ENCODE data around the gene FOXP1. TPM values are rescaled to one million over a fixed set of nuclear protein-coding genes. Genes with fewer than 3 reads are reported as not detected.
A peak's percentile ranks its signal among the peaks of the same experiment; 100 is the strongest.

FOXP1 gene
- total RNA-seq, 2 experiments from 2014 or later = 493 to 508 TPM

DNA sequence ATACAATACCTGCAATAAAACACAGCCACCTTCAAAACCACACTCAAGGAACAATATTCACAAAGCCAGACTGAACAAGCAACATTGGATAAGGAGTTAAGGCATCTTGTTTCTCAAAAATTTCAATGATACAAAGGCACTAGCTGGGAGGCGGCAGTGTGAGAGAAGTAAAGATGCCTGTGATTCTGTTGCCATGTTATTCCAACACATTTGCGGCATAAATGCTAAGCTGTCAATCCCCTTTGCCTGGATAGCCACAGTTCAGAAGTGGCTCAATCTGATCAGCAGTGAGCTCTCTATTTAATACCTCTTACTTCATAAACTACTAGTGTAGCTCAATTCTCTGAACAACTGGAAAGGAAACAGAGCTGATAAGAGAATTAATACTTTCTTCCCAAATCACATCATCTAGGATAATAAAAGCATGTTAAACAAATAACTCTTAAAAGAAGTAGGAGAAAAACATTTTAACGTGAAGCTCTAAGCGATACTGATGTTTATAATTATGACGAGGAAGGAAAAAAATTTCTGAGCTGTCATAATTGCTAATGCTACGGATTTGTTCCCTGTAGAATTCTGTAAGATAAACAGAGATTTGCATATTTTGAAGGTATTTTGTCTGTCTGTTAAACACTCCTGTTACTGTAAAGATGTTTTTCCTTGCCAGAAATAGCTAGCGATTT lies 358.4 kb downstream of the FOXP1 start:
- peaks cover 27% of the 10 kb centered on the region for H3K4me1 ChIP-seq (ENCODE audit: insufficient read depth, low read length)
- intact Hi-C loops (cut with DNase I, micrococcal nuclease) = loop anchor here in 1 of 2 experiments (5.0 kb wide), 2 partner anchors 38 to 357 kb away; partner anchors contain the start of gene FOXP1

DNA sequence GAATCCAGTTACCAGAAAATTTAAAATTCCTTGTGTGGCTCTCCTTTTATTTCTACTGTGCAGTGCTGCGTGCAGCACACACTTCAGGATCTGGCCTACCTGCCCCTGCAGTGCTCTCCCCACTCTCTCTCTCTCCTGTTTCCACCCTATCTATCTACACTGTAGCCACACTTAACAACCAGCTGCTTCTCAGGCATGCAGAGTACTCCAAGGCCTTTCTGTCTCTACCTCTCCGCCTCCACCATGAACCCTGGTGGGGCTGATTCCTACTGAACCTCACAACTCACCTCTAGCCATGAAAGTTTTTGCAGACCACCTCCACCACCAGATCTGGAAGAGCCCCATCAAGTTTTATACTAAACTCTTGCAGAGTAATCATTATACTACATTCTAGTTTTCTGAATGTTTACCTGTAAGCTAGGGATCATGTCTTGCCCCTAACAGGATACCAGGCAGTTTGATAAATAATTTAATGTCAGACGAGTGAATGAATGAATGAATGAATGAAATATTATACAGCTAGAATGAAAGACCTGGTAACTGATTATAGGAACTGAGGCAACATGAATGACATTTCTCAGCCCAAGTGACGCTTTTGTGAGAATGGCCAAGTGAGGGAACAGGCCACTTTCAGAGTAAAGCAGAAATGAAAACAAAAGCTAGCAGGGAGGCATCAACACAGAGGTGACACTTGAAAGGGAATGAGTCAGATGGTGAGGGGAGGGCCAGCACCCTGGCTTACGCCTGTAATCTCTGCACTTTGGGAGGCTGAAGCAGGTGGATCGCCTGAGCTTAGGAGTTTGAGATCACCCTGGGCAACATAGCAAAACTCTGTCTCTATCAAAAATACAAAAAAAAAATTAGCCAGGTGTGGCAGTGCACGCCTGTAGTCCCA lies 363.5 kb downstream of the FOXP1 start:
- H3K36me3 Mint-ChIP-seq (ENCODE audit: low read depth) = peaks cover 75% of the 10 kb centered on the region

More for the DNA sequence above, 358.4 kb downstream of the FOXP1 start:
- peak overlapping the region; percentile 22 for H3K4me3 Mint-ChIP-seq
- peak overlapping the region; percentile 87 for H3K27ac Mint-ChIP-seq
- peaks cover 52% of the 10 kb centered on the region for H3K36me3 Mint-ChIP-seq (ENCODE audit: low read depth)
- peaks cover 4% of the 10 kb centered on the region for H3K9me3 Mint-ChIP-seq
- peaks cover 0 to 13% of the 10 kb centered on the region in 2 experiments for H3K9me3 ChIP-seq (ENCODE audit: control insufficient read depth in 1 of 2, insufficient read depth in 1 of 2, low read length in 2 of 2)
- H3K4me1 Mint-ChIP-seq (ENCODE audit: low read depth) = peaks cover 81% of the 10 kb centered on the region
- no peaks in the 10 kb centered on the region for H3K36me3 ChIP-seq (ENCODE audit: insufficient read depth, low read length)
- POLR2A ChIA-PET = interaction anchor here (0.7 to 1.1 kb wide), 2 partner anchors 17 to 264 kb away, joined by 3 to 4 read pairs; no protein-coding TSS in a partner anchor
- TF ChIP-seq, protein P1, sequence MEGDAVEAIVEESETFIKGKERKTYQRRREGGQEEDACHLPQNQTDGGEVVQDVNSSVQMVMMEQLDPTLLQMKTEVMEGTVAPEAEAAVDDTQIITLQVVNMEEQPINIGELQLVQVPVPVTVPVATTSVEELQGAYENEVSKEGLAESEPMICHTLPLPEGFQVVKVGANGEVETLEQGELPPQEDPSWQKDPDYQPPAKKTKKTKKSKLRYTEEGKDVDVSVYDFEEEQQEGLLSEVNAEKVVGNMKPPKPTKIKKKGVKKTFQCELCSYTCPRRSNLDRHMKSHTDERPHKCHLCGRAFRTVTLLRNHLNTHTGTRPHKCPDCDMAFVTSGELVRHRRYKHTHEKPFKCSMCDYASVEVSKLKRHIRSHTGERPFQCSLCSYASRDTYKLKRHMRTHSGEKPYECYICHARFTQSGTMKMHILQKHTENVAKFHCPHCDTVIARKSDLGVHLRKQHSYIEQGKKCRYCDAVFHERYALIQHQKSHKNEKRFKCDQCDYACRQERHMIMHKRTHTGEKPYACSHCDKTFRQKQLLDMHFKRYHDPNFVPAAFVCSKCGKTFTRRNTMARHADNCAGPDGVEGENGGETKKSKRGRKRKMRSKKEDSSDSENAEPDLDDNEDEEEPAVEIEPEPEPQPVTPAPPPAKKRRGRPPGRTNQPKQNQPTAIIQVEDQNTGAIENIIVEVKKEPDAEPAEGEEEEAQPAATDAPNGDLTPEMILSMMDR (IDR thresholded peaks at IDR 0.05) = no peak
- H3K27me3 ChIP-seq (ENCODE audit: control insufficient read depth in 1 of 2, insufficient read depth in 2 of 2, low read length in 2 of 2) = no peaks in the 10 kb centered on the region
- CTCF ChIA-PET = interaction anchor here (0.6 to 1.2 kb wide), 3 partner anchors 20 to 46 kb away, joined by 3 read pairs; no protein-coding TSS in a partner anchor
- ATAC-seq (ENCODE audit: poor library complexity) (no peak), DNase-seq (no peak)
- no peak overlapping the region for H3K27ac ChIP-seq (ENCODE audit: low read depth in 1 of 2, low read length in 2 of 2)
- H3K4me3 ChIP-seq (ENCODE audit: low read length) = no peak overlapping the region
- H3K27me3 Mint-ChIP-seq = no peaks in the 10 kb centered on the region

DNA sequence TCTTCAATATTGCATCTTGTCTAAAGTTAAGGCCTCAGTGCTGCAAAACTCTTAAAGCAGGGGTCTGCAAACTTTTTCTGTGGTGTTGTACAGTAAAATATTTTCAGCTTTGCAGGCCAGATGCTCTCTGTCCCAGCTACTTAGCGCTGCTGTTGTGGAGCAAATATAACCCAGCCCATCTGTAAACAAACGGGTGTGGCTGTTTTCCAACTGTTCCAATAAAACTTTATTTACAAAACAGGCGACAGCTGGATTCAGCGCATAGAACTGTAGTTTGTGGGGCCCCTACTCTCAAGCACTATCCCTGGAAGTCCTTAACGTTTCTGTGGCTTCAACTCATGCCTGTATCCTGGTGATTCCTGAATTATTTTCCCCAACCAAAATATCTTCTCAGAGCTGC lies 365.0 kb downstream of the FOXP1 start:
- Mint-ChIP-seq H3K27ac (peak overlapping the region; percentile 61), H3K4me1 (ENCODE audit: low read depth) (peaks cover 79% of the 10 kb centered on the region)
- CTCF ChIA-PET = no interaction called here

More for the DNA sequence above, 363.5 kb downstream of the FOXP1 start:
- intact Hi-C loops (cut with DNase I, micrococcal nuclease) = no loop called here
- peaks cover 75% of the 10 kb centered on the region for H3K4me1 Mint-ChIP-seq (ENCODE audit: low read depth)
- ChIA-PET CTCF (interaction anchor here (1.2 to 1.3 kb wide), 2 partner anchors 17 to 367 kb away, joined by 3 read pairs; no protein-coding TSS in a partner anchor), POLR2A (interaction anchor here (1.2 kb wide), 1 partner anchor 11 kb away, joined by 3 read pairs; no protein-coding TSS in a partner anchor)
- H3K27me3 Mint-ChIP-seq = no peaks in the 10 kb centered on the region
- DNase-seq (peak in 9 of 14 experiments; percentile 14 to 57 (median 29)), ATAC-seq (ENCODE audit: poor library complexity) (peak; percentile 75)
- TF ChIP-seq, protein P1 (IDR thresholded peaks at IDR 0.05) = no peak
- H3K9me3 ChIP-seq (ENCODE audit: control insufficient read depth in 1 of 2, insufficient read depth in 1 of 2, low read length in 2 of 2) = peaks cover 0 to 13% of the 10 kb centered on the region in 2 experiments
- no peak overlapping the region for H3K4me3 Mint-ChIP-seq
- H3K4me3 ChIP-seq (ENCODE audit: low read length) = no peak overlapping the region
- no peak overlapping the region for H3K27ac ChIP-seq (ENCODE audit: low read depth in 1 of 2, low read length in 2 of 2)
- peaks cover 5% of the 10 kb centered on the region for H3K4me1 ChIP-seq (ENCODE audit: insufficient read depth, low read length)
- H3K27me3 ChIP-seq (ENCODE audit: control insufficient read depth in 1 of 2, insufficient read depth in 2 of 2, low read length in 2 of 2) = no peaks in the 10 kb centered on the region
- H3K27ac Mint-ChIP-seq = peak overlapping the region; percentile 28
- peaks cover 6% of the 10 kb centered on the region for H3K36me3 ChIP-seq (ENCODE audit: insufficient read depth, low read length)
- H3K9me3 Mint-ChIP-seq = peaks cover 4% of the 10 kb centered on the region

More for the DNA sequence above, 365.0 kb downstream of the FOXP1 start:
- Histone ChIP-seq H3K4me3 (ENCODE audit: low read length) (no peak overlapping the region), H3K4me1 (ENCODE audit: insufficient read depth, low read length) (peaks cover 5% of the 10 kb centered on the region), H3K27me3 (ENCODE audit: control insufficient read depth in 1 of 2, insufficient read depth in 2 of 2, low read length in 2 of 2) (no peaks in the 10 kb centered on the region), H3K9me3 (ENCODE audit: control insufficient read depth in 1 of 2, insufficient read depth in 1 of 2, low read length in 2 of 2) (peaks cover 0 to 13% of the 10 kb centered on the region in 2 experiments), H3K36me3 (ENCODE audit: insufficient read depth, low read length) (peaks cover 6% of the 10 kb centered on the region), H3K27ac (ENCODE audit: low read depth in 1 of 2, low read length in 2 of 2) (no peak overlapping the region)
- intact Hi-C loops (cut with DNase I, micrococcal nuclease) = no loop called here
- peaks cover 4% of the 10 kb centered on the region for H3K9me3 Mint-ChIP-seq
- H3K36me3 Mint-ChIP-seq (ENCODE audit: low read depth) = peaks cover 74% of the 10 kb centered on the region
- TF ChIP-seq, protein P1 (IDR thresholded peaks at IDR 0.05) = no peak
- ATAC-seq (ENCODE audit: poor library complexity) (no peak), DNase-seq (no peak)
- H3K4me3 Mint-ChIP-seq = no peak overlapping the region
- H3K27me3 Mint-ChIP-seq = no peaks in the 10 kb centered on the region
- POLR2A ChIA-PET = no interaction called here
